C4-2B (cell line): ENCODE results near the gene SMG6.

Experiments used
- H3K27ac ChIP-seq: fragments of 450-650 bp; 2 replicates; pipeline ENCODE4 v1.5.1; 2017
- ZFX ChIP-seq: fragments of 450-650 bp; IDR thresholded peaks from 2 replicates; pipeline ENCODE4 v1.6.1; 2017
- TF ChIP-seq, protein P1 (sequence below): fragments of 450-650 bp; conservative IDR thresholded peaks from 2 replicates; pipeline ENCODE4 v1.5.1; 2017; ENCODE audit warnings: mild to moderate bottlenecking

SMG6 gene

DNA sequence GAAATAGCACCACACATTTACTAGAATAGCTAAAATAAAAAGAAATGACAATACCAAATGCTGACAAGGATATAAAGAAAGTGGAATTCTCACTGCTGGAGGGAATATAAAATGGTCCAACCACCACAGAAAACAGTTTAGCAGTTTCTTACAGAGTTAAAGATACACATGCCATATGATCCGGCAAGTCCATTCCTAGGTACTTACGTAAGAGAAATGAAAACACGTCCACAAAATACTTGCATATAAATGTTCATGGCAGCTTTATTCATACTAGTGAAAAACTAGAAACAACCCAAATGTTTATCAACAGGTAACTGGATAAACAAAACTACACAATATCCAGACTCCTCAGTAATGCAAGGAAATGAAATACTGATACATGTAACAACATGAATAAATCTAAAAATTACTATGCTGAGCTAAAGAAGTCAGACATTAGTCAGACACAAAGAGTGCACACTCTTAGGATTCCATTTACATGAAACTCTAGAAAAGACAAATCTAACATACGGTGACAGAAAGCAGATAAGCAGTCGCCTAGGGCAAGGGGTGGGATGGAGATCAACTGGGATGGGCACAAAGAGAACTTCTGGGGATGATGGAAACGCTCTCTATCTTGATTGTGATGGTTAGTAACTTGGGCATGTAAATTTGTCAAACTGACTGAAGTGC, 76.4 kb downstream of the SMG6 start:
- H3K27ac ChIP-seq: no peak overlapping the region
- TF ChIP-seq, protein P1, sequence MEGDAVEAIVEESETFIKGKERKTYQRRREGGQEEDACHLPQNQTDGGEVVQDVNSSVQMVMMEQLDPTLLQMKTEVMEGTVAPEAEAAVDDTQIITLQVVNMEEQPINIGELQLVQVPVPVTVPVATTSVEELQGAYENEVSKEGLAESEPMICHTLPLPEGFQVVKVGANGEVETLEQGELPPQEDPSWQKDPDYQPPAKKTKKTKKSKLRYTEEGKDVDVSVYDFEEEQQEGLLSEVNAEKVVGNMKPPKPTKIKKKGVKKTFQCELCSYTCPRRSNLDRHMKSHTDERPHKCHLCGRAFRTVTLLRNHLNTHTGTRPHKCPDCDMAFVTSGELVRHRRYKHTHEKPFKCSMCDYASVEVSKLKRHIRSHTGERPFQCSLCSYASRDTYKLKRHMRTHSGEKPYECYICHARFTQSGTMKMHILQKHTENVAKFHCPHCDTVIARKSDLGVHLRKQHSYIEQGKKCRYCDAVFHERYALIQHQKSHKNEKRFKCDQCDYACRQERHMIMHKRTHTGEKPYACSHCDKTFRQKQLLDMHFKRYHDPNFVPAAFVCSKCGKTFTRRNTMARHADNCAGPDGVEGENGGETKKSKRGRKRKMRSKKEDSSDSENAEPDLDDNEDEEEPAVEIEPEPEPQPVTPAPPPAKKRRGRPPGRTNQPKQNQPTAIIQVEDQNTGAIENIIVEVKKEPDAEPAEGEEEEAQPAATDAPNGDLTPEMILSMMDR: no peak
- no peak for TF ChIP-seq ZFX

DNA sequence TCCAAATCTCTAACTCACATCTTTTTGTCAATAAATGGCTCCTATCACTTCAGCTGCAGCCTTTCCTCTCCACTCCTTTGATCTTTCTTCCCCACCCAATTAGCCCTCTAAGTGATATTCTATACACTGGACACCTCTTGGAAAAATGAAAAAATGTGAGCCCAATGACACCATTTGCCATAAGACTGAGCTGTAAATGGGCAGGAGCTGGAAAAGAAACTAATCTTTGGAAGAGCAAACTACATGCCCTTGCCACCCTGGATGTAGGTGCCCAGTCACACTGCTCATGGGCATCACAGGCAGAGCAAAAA, 80.0 kb downstream of the SMG6 start:
- TF ChIP-seq, protein P1: no peak
- no peak for TF ChIP-seq ZFX
- no peak overlapping the region for H3K27ac ChIP-seq

DNA sequence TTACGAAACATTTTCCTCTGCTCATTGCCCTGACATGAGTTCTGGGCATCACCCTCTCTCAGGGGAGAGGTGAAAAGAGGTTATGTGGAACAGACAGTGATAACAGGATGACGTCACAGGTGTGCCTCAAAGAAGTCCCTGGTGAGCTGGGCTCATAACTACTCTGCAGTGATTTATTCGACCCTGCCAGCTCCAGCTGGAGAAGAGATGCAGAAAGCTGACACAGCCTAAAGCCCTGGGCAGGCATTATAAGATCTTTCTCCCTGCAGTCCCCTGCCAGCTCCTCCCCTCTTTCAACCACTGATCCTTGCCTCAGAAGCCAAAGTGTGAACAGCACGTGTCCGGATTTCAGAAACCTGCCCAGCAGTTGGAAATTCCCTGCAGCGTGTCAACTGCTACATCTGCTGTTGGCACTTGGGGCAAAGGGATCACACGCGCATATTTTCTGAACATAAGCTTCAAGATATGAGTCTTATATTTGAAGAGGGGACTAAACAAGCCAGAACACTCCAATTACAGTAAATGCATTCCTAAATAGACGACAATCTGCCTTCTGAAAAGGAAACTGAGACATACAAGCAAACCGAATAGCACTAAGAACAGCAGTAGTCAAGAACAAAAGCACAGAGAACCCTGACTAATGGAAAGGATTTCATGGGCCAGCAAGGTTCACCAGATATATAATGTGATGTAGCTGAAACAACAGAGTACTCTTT, 80.5 kb downstream of the SMG6 start:
- H3K27ac ChIP-seq: no peak overlapping the region

DNA sequence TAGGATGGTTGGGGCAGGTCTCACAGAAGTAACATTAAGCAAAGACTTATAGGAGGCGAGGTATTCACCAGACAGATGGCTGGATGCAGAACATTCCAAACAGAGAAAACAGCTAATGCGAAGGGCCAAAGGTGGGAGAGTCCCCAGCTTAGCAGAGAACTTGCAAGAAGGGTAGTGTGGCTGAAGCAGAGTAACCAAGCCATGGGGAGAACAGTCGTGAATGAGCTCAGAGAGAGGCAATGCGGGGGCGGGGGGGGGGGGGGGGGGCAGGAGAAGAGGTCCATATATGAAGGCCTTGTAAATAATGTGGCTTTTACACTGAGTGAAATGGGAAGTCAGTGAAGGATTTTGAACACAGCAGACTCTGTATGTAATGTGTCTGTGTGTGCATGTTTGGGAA, 81.3 kb downstream of the SMG6 start:
- no peak overlapping the region for H3K27ac ChIP-seq
- TF ChIP-seq, protein P1: no peak

More for the DNA sequence above, 80.5 kb downstream of the SMG6 start:
- TF ChIP-seq, protein P1: no peak
- TF ChIP-seq ZFX: no peak

DNA sequence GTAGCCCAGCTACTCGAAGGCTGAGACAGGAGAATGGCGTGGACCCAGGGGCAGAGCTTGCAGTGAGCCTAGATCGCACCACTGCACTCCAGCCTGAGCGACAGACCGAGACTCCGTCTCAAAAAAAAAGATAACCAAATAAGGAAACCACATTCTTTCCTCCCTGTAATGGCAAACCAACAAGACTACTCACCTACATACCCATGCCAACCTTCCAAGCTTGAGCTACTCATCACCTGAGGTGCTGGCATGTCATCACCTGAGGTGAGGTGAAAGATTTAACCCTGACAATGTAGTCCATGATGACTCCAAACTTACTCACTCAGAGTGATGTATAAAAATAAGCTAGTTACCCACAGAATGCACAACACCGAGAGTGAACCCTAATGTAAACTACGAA, 85.2 kb downstream of the SMG6 start:
- TF ChIP-seq ZFX: no peak
- TF ChIP-seq, protein P1: no peak
- H3K27ac ChIP-seq: no peak overlapping the region

DNA sequence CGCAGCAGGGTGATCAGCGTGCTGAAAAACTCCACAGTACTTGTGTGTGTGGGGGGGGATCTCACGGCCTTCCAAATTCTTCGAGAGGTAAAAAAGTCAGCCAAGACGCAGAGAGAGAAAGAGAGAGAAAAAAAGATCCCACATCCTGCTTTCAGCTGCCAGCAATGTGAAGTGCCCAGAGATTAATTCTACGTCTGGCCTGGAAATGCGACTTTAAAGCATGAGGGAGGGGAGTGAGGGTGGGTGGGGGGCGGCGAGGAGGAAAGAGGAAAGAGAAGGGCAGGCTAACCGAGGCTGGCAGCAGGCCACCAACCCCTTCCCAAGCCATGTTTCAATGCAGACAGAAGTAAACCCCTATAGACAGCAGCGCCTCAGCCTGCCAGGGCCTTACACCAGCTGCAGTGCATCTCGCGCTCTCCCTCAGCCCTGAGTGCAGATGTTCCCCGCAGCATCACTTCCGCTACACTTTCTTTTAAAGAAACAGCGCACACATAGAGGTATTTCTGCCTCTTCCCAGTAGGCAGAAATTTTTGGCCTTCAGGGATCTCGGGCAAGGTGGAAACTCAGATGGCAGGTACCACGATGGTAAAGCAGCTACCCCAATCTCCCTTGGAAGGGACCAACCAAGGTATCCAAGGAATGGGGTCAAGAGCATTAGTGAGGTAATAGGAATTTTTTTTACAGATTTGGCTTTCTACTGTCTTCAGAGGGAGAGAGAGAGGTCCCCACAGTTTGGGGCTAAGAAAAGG, 87.8 kb downstream of the SMG6 start:
- TF ChIP-seq, protein P1: no peak
- no peak for TF ChIP-seq ZFX
- no peak overlapping the region for H3K27ac ChIP-seq

DNA sequence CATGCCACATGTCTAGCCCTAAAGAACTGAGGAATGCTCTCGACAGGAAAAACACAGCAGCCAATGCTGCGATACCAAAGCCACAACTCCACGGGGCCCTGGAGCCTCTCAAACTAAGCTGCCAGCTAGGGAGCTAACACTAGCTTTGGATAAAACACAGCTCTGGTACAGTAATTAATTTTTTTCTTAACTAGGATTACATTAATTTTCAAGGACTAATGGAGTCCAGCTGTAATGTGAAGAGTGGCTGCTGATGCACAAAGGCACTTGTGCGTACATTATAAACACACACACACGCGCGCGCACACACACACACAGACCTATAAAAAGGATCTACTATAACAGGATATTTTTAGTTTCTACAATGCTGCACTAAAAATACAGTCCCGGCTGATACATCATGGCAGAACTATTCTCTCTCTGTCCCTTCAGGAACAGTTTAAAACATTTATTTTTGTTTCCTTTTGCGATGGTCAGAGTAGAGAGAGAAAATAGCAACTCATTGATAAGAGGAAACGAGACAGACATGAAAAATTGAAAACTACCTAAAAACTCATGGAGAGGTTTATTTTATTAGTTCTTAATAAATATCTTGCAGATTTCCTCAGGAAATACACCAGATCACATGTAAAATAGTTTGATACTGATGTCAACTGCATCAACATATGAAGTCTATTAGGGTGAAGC, 88.5 kb downstream of the SMG6 start:
- no peak overlapping the region for H3K27ac ChIP-seq
- TF ChIP-seq, protein P1: no peak
